NCI-H128 (cell line): ENCODE data around the gene PCSK7.
A peak's percentile ranks its signal among the peaks of the same experiment; 100 is the strongest.

Source experiments
- DNase-seq: peaks from one replicate; lab custom pipeline; 2025; ENCODE audit not compliant: unreplicated experiment; lab: John Stamatoyannopoulos, UW

Gene PCSK7

DNA sequence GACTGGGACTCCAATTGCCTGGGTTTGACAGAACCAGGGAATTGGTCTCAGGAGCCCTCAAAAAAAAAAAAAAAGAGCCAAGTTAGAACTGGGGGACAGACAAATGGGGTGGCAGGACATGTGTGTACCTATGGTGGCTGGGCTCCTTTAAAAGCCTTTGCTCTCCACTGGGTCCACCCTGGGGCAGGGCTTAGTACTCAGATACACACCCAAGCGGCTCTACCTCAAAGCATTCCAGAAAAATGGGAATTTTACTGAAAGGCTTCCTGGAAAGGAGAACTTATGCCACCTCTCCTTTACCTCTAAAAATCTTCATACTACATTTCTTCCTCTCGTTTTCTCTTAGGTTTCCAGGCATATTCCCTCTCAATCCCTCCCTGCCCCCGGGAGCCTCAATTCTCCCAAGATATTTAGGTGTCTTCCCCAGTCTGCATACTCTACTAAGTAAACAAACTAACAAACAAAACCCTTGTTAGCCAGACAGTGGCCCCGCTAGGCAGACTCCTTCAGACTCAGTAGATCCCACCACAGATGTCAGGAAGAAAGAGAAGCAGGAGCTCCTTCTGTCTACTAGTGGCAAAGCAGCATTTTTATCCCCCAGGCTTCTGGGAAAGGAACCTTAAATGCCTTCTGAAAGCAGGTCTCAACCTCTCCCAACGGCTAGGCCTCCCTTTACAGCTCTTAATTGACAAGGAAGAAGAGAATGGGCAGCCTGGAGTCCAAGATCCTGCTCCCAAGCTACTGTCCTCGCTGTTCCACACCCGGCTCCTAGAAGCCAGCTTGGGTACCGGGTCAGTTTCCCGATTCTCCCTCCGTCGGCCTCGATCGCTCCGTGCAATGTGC lies 653 bp downstream of the PCSK7 start:
- no peak for DNase-seq

DNA sequence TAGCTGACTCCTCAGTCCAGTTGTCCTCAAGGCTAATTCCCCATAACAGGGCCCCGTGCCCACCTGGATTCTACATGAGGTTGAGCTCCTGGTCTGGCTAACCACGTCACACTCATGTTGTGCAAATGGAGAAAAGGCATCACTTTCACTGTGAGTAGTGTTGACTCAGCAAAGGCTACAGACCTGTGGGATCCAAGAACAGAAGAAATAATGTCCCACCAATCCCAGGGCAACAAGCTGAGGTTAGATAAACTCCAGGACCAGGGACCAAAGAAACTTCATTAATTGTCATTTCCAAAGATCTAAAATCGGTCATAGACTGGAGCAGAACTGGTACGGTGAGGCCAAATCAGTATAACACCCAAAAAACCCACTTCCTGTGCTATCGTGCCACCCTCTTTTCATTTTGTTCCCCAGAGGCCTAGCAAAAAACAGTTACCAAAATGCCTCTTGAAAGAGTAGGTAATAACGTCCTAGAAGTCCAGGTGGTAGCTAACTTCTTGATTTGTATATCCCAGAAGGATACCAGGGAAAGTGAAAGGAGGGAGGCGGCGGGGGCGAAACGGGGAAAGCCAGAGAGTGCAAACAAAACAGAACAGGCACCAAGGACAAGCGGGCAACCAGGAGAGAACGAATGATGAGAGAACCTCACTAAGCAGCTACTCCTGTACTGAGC lies 1.4 kb downstream of the PCSK7 start:
- DNase-seq: no peak

DNA sequence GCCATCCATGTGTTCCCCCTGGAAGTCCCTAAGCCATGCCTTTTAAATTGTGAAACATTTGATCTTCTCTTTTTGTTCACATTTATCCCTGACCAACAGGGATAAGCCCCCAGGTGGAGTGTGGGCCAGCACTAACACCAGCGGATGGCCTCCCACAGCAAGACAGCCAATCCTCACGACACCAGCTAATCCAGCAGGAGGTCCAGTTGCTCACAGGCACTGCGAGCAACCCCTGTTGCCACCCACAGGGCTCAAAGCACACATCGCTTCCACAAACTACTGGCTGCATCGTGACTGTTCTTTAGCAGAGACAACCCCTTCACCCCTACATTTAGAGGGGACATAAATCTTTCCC lies 2.0 kb downstream of the PCSK7 start:
- DNase-seq: no peak

DNA sequence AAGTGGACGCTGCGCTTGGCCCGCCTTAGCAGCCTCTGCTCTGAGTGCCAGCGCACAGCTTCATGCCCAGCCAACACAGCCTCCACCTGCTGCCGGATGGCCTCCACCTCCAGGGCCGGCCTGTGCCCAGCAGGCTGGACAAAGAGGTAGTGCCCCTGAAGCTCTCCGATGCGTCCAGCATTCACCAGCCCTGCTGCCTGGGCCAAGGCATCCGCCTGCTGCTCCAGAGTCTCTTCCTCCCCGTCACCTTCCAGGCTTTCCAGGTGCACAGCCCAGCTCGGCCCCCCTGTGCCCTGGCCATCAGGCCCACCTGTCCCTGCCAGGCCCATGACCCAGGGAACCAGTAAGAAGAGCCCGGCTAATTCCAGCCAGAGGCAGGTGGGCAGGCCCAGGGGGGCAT lies 2.5 kb downstream of the PCSK7 start:
- no peak for DNase-seq

DNA sequence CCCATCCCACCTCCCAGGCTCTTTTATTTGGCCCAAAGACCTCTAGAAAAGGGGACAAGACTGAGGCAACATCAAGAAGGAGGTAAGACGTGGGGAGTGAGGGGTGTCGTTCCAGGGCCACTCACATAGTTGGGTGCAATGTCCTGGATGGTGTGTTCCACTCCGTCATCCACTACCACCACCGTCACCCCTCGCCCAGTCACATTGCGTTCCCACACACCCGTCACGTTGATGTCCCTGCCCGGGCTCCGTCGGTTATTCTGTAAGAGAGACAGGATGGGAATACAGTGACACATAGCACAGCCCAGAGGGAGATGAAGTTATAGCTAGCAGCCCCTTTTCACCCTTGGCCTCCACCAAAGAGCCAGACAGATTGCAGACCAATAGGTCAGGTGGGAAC lies 3.8 kb downstream of the PCSK7 start:
- DNase-seq: no peak

DNA sequence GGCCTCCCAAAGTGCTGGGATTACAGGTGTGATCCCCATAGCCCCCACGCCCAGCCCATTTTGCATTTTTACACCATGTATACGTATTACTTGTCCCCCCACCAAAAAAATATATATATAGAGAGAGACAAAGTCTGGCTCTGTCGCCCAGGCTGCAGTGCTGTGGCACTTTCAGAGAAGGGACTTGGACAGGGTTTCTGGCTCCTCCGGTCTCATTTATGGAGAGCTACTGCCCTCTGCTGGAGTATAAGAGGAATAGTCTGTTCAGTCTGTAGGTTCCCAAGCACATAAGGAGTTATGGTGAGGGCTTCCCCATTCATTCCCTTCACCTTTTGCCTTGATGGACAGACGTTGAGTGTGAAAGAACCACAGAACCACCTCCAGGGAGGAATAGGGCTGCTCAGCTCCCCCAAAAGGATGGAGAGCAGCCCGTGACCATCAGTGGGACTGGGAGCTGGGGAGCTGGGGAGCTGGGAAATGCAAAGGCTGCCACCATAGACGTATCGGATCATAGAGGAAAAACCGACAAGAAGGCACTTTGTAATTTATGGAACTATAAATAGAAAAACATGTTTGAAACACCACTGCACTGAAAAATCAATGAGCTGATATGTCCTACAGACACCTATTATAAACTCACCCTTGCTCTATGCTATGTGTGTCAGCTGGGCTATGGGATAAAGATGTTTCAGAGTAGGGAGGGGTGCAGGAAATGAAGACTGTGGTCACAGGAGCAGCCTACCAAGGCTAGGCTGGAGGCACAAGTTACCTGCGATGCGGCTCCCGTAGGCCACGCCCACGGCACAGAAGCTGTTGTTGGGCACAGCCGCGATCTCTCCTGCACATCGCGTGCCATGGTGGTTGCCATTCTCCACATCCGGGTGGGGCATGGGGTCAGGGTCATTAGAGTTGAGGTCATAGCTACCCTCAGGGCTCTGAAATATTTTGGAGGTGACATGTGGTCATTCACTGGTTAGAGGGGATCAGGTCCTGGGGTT lies 5.2 kb downstream of the PCSK7 start:
- peak; percentile 15 for DNase-seq

DNA sequence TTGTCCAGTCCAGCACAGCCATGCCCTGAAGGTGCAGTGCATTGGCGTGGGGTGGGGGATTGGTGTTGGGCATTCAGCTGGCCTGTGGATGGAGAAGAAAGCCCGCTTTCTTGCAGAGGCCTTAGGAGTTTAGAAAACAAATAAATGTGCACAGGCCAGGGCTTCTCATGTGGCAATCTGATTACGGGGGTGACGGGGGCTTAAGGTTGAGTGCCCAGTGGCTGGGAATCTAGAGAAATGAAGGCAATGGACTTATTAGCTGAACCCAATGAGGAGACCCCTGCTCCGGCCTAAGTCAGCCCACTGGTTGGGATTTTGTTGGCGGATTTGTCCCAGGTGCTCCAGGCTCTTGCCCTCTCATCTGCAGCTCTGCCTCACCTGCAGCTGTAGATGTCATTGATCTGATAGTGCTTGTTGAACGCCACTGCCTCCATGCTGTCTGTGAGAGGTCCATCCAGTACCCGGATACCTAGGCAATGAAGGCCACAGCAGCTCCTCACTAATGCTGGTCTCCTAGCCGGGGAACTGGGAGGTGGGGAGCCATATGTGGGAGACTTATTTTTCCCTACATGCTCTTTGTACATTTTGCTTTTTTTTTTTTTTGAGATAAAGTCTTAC lies 6.2 kb downstream of the PCSK7 start:
- no peak for DNase-seq

DNA sequence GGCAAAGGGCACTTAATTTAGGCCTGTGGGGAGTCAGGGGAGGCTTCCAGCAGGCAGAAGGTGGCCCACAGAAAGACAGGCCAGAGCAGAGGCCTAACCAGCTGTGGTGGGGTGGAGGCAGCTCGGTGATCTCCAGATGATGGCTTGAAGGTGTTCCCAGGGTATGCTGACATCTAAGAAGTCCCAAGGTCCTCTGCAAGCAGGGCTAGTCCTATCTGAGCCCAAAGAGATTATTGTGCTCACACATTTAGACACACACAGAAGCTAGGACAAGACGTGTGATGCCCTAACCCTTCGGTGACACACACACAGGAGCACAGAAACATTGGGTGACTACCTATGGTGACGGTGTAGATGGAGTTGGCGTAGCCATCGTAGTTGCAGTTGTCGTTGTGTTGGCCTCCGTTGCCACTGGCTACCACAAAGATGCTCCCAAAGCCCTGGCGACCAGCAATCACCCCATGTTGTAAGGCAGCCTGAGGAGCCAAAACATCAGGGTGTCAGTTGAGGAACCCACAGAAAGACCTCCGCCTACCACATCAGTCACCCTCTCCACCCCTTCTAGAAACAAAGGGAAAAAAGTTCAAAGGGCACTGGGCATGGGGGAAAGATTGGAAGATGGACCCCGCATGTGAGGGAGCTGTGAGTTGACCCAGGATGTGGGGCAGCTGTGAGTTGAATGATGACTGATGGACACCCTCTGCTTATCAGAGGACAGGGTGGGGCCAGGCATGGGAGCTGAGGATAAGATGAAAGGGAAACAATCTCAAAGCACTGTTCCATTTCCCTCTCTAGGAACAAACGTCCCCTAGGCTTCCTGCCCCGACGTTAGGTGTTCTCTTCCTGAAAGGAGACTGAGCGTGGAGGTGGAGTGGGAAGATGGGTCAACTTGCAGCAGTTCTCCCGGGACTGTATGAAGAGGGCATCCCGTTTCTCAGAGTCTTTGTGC lies 7.9 kb downstream of the PCSK7 start:
- DNase-seq: no peak

DNA sequence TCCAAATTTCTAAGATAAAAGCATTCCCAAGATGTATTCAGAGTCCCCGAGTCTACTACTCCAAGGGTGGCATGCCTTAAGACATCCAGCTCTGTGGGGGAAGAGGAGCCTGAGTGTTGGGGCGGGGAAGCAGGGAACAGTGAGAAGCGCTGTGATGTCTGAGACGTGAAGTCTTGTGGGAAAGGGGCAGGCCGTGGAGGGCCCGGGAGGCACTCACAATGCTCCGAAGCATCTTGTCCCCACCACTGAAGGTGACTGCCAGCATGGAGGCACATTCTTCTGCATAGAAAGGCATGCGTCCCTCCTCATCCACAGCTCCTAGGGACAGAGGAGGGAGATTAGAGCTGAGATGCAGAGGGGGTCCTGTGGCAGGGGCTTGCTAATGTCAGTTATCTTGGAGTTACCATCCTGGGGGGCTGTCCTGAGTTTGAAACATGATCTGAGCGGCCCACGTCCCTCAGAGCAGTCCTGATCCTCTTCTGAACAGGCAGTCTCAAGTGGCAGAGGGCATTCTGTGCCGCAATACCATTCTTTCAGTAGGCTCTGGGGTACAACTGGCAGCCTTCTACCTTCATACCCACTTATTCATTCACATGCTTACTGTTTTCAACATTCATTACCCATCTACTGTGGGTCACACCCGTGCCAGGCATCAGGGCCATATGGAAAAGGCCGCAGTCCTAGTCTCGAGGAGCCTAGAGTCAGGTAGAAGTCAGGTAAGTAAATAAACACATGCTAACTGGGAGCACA lies 8.7 kb downstream of the PCSK7 start:
- DNase-seq: no peak

DNA sequence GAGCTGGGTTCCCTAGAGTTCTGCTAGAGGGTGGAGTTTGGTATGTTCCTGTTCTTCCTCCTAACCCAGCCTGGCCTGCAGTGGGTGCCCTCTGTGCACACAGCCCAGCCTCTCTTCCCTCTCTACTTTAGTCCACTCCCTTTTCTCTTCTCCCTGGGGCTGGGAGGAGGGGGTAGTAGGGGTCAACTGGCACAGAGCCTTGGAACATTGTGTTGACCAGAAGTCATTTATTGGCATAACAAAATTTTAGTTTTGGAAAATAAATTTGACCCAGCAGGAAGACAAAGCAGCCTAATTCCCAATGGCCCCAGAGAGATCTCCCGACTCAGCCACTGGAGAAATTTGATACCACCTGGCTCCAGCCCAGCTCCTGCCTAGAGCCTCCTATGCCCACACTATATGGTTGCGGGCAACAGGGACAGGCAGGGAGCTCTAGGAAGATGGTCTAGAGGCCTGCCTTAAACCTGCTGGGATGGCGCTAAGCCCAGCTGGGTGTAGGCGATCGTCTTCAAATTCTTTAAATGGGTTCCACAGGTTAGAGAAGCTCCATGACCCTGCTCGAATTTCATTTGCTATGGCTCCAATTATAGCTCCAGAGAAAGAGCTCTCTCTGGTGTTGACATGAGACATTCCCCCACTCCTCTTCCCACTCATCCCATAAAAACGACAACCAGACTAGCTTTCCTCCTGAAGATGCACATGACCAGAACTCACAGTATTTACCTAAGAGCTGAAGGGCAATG lies 9.9 kb downstream of the PCSK7 start:
- DNase-seq: no peak

DNA sequence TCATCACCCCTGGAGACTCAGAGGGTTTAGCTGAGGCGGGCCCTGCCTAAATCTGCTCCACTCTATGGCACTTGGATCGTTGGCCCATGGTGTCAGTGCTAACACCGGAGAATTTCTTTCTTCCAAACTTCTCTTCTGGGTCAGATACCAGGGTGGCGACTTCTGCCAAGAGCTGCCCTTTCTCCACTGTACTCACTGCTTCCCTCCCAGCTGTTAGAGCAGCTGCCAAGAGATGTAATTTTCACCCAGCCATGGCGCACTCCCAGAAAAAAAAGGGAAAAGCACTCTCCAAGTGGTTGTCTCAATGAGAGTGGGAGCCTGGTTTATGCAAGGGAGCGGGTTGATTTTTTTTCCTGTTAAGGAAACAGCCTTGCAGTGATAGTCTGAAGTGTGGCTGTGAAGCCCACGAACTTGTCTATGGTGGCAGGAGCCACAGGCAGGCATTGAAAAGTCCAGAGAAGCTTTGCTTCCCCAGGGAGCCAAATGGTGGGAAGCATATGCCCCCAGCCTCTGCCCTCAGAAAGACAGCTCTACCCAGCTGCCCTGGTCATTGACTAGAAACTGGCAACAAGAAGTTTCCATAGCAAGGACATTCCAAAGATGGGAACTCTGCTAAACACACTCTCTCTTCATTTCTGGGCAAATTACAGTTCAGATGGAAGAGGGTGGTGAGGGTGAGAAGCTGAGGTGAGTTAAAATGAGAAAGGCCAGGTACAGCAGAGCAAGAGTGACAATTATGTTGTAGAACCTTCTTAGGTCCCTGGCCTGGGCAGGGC lies 10.7 kb downstream of the PCSK7 start:
- DNase-seq: no peak

DNA sequence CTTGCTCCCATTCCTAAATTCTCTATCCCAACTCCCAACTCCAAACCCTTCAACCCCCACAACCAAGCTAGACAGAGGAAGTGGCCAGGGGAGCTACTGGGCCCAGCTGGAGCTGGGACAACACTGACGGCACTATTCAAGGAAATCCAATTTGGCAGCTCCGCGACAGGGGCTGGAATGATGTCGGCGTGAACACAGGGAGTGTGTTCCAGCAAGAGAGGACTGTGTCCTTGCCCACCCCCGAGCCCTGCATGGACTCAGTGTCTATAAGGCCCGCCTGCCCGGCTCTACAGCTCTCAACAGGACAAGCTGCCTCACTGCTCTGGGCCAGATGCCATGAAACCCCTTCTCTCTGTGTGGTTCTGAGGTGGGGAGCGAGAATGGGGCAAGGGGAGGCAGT lies 11.3 kb downstream of the PCSK7 start:
- no peak for DNase-seq

DNA sequence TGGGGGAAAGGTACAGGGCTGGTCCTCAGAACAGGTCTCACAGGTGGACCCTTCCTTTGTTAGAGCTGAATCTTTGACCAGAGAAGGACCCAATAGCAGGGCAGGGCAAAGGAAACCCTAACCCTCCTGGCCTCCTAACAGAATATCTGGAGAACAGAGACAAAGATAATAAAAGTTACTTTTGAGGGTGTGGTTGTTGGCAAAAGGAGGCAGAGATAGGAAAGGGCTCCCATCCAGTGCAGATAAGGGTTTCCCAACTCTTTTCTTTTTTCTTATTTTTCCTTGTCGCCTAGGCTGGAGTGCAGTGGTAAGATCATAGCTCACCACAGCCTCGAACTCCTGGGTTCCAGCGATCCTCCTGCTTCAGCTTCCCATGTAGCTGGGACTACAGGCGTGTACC lies 11.9 kb downstream of the PCSK7 start:
- DNase-seq: no peak

DNA sequence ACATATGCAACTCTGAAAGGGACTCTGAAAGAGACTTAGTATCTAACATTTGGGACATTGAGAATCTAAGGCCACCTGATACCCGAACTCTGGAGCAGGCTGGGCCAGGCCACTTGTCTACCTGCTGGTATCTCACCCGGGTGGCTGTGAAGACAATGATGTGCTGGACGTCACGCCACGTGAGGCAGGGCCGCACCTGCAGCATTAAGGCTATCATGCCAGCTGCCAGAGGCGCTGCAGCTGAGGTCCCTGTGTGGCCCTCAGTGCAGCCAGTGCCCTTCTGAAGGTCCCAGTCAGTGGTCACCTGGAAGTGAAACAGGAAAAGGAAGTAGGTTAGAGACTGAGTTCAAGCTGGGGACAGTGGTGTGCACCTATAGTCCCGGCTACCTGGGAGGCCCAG lies 12.4 kb downstream of the PCSK7 start:
- DNase-seq: no peak

DNA sequence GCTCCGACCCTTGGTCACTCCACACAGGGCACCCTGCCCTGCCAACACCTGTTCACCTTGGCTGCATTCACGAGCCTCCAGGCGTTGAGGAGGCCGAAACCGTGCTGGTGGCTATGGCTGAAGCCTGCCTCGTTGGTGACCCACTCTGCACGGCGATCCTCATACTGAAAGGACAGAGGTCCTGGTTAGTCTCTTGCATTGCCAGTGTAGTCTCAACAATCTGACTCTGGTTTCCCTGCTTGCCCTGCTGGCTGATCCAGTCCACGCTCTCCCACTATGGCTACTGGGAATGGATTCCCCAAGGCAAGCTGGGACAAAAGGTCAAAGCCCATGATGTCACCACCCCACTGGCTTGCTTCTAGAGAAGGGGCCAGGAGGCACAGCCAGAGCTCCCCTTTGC lies 12.9 kb downstream of the PCSK7 start:
- no peak for DNase-seq

DNA sequence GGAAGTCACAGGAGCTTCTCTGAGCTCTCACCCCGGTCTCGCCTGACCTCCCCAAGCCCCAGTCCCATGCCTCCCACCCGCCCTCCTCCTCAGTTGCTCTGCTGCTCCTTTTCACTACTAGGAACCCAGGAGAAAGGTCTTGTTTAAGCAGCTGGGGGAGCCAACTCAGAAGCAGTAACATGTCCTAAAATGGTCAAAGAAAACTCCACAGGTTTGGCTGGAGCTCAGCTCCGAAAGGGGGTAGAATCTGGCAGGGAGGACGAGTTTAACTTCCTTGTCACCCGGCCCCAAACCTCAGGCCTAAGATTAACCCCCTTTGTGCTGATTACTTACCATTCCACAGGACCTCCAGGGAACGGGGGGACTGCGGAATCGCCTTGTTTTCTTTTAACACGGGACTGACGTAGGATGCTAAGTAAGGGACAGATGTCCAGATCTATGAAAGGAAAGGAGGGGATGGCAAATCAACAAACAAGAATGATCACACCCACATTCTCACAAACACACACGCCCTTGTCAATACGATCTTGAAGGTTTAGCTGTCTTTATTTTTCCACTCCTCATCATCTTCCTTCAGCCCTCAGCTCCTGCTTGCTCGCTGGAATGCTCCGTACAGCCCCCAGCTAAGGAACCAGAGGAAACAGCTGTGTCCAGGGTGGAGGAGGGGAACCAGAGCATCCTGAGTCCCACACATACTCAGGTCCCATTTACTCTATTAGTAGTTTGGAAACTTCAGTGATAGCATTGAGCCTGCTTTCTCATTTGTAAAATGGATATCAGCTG lies 13.5 kb downstream of the PCSK7 start:
- DNase-seq: no peak
